Pancreas (tissue), 10 donors: Measurements from ENCODE around the gene IFI27. TPM values are rescaled to one million over a fixed set of nuclear protein-coding genes. Genes with fewer than 3 reads are reported as not detected.

Source experiments
- ATAC-seq, 4 donors: fragments of 200-7000 bp; cut with Tn5 transposase; one replicate each; pipeline versions ENCODE4 v1.8.0 to v1.9.1; 2020; ENCODE audit warnings: mild to moderate bottlenecking in 4 of 4, moderate library complexity in 4 of 4
- DNase-seq, 6 donors: peaks; one replicate each; pipeline ENCODE4 v3.0.0-alpha.2; 2020
- FAIRE-seq: peaks from 2 replicates; lab custom pipeline; 2012; peaks lifted over from hg19 to GRCh38; lab: Jason Lieb, UNC
- H3K27ac ChIP-seq, 4 donors: fragments of 200-600 bp; sonication (generic); 1 replicate in 3 of 4; 2 replicates in 1 of 4; pipeline versions ENCODE4 v1.5.0 to v1.8.0; 2020
- H3K27me3 ChIP-seq, 4 donors: fragments of 200-600 bp; one replicate each; pipeline ENCODE4 v1.8.0; 2021
- H3K36me3 ChIP-seq, 3 donors: fragments of 200-600 bp; sonication (generic) in 1 of 3; one replicate each; pipeline versions ENCODE4 v1.5.0 to v1.8.0; 2020 to 2021
- H3K4me1 ChIP-seq, 3 donors: fragments of 200-600 bp; one replicate each; pipeline ENCODE4 v1.8.0; 2021
- H3K4me3 ChIP-seq, 4 donors: fragments of 200-600 bp; sonication (generic) in 2 of 4; one replicate each; pipeline versions ENCODE4 v1.5.0 to v1.8.0; 2020 to 2021
- H3K9me3 ChIP-seq, 4 donors: fragments of 200-600 bp; one replicate each; pipeline ENCODE4 v1.8.0; 2021
- WGBS, 2 donors: extraction: QIAGEN DNeasy Blood & Tissue Kit; methylation state at CpG; one replicate each; pipeline ENCODE4 v1.1.7; 2013; 5-methylcytosine and 5-hydroxymethylcytosine counted together
- intact Hi-C, 3 donors: fragments of 100-400 bp; cut with DNase I; formaldehyde crosslinking; loops; one replicate each; pipeline versions ENCODE4 v1.11.1 to v1.14.2; 2022
- polyA plus RNA-seq, 2 donors: library from polyadenylated mRNA; stranded (reverse); fragments of 200-250 nt; gene quantifications; one replicate each; pipeline ENCODE4 v1.2.3, GENCODE V29; 2013
- total RNA-seq, 6 donors: library from RNA; stranded (reverse); fragmentation: NEBNext Ultra II Directional in 4 of 6; extraction: Animal tissue kit (Norgen Biotek cat#: 25700) in 4 of 6; gene quantifications; one replicate each; pipeline versions ENCODE4 v1.2.1 to v1.2.4, GENCODE V29; 2021 to 2023
- TF ChIP-seq, protein P1 (sequence below), 4 donors: fragments of 200-600 bp; sonication (generic) in 3 of 4; IDR thresholded peaks; one replicate each; pipeline versions ENCODE4 v1.5.0 to v1.8.0; 2021; ENCODE audit warnings: antibody characterized with exemption in 4 of 4
- donor health status: healthy with polysubstance abuse.
- donor health status: DM: no; HTN: no; CAD: no; lungs with moderate emphysema.
- donor health status: DM: no; HTN: no; CAD: no.
- donor health status: control.
- donor health status: control.
- donor health status: Bipolar disorder and iron deficiency.
- donor health status: DM: yes; HTN: yes; CAD: no.
- donor health status: DM: no; HTN: no; CAD: no.
- donor health status: DM: no; HTN: no; CAD: no.
- donor health status: DM: yes; HTN: yes; CAD: no.

IFI27 gene
- total and polyA plus RNA-seq, 8 donors, result 8.1 to 78.9 (median 15.1) TPM

DNA sequence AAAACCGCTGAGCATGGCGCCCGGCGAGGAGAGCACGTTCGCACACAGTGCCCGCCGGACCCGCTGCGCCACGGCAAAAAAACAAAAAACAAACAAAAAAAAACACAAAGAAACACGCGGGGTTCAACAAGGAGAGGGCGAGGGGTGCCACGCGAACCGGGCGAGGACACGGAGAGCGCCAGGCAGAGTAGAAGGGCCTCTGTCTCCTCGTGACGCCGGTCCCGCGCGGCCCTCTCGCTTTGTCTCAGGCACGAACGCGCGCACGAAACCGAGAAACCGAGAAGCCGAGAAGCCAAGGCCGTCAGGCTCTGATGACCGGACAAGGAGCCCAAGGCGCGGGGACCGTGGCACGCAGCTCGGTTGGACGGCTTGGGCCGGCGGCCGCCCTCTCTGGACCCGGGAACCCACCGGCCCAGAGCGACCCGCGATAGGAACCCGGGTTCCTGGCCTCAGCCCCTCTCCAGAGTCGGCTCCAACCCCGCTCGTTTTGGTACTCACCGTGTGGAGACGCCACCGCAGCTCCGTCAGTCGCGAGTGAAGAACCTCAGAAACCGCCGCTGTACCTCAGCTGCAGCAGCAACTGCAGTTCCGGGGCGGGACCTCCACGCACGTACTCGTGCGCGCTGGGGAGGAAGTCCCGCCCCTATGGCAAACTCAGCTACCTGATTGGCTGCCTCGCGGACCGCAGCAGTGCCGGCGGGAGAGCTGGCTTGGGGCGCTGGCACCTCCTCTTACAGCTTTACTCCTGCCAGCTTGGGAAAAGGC, 29.7 kb upstream of the IFI27 start, which contains the start of the genes DDX24 and IFI27L1:
Gene DDX24 (minus strand): TSS at position 582 of the 765 bp plus-strand sequence. CDS start 1,460 bp downstream, outside the sequence.
Gene IFI27L1 (plus strand): TSS at position 690 of the 765 bp plus-strand sequence. CDS start 15,628 bp downstream, outside the sequence.
- FAIRE-seq (no peak), DNase-seq (peak; percentile 95 to 98 (median 96)), ATAC-seq (peak; percentile 98 to 100 (median 99))
- Histone ChIP-seq H3K4me1 (peaks cover 0 to 30% (median 29%) of the 10 kb centered on the region in 3 donors), H3K4me3 (peak within 1 kb of the TSS; percentile 73 to 99 (median 96)), H3K9me3 (no peaks in the 10 kb centered on the region), H3K36me3 (peaks cover 0 to 6% (median 0%) of the 10 kb centered on the region in 3 donors), H3K27ac (peak within 1 kb of the TSS; percentile 82 to 93 (median 84)), H3K27me3 (no peaks in the 10 kb centered on the region)
- intact Hi-C loops, result no loop called here
- TF ChIP-seq, protein P1, sequence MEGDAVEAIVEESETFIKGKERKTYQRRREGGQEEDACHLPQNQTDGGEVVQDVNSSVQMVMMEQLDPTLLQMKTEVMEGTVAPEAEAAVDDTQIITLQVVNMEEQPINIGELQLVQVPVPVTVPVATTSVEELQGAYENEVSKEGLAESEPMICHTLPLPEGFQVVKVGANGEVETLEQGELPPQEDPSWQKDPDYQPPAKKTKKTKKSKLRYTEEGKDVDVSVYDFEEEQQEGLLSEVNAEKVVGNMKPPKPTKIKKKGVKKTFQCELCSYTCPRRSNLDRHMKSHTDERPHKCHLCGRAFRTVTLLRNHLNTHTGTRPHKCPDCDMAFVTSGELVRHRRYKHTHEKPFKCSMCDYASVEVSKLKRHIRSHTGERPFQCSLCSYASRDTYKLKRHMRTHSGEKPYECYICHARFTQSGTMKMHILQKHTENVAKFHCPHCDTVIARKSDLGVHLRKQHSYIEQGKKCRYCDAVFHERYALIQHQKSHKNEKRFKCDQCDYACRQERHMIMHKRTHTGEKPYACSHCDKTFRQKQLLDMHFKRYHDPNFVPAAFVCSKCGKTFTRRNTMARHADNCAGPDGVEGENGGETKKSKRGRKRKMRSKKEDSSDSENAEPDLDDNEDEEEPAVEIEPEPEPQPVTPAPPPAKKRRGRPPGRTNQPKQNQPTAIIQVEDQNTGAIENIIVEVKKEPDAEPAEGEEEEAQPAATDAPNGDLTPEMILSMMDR (IDR thresholded peaks at IDR 0.05), result no peak
- WGBS, 2 donors, result 0 to 1% methylated on average over 76 to 77 of the region's 77 CpGs

DNA sequence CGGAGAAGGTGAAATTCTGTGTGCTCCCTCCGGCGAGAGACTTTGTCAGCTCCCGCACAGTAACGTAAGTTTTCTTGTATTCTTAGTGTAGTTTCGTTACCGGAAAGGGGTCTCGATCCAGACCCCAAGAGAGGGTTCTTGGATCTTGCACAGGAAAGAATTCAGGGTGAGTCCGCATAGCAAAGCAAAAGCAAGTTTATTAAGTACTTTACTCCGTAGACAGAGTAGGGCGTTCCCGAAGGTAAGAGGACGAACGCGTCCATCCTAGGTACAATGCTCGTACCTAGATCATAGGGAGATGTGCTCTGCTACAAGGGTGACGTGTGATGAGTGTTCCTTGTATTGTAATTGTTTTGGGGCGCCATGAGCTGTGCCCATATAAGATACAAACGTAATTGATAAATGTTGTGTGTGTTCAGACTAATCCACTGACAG, 29.1 kb upstream of the IFI27 start:
- Histone ChIP-seq H3K4me3 (peak overlapping the region; percentile 73 to 99 (median 96)), H3K36me3 (peaks cover 0 to 6% (median 0%) of the 10 kb centered on the region in 3 donors), H3K27me3 (no peaks in the 10 kb centered on the region), H3K4me1 (peaks cover 0 to 27% (median 25%) of the 10 kb centered on the region in 3 donors), H3K27ac (peak overlapping the region; percentile 82 to 93 (median 84)), H3K9me3 (no peaks in the 10 kb centered on the region)
- DNase-seq (no peak), FAIRE-seq (no peak), ATAC-seq (peak in 3 of 4 donors; percentile 16 to 18 (median 17))
- 1% methylated on average over 19 of the region's 19 CpGs for WGBS, 2 donors
- intact Hi-C loops, result no loop called here
- TF ChIP-seq, protein P1 (IDR thresholded peaks at IDR 0.05), result no peak

DNA sequence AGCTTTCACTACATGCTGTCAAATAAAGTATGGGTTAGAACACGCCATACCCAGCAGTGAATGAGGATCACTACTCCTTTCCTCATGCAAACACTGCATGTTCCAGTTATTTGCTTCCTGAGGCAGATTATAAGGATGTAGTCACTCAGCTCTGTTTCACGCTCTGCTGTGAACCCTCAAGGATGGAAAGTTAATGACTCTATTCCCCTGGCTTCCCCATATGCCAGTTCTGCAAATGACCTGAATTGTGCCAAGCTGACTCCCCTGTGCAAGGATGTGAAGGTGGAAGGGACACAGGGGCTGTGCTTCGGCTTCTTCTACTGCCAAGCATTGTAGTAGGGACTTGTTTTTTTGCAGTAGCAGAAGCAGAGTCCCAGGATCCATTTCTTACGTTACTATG, 22.6 kb upstream of the IFI27 start:
- no peak for DNase-seq
- Histone ChIP-seq H3K9me3 (no peaks in the 10 kb centered on the region), H3K36me3 (no peaks in the 10 kb centered on the region), H3K27me3 (no peaks in the 10 kb centered on the region), H3K4me3 (no peak overlapping the region), H3K27ac (no peak overlapping the region), H3K4me1 (no peaks in the 10 kb centered on the region)
- 73 to 89% methylated on average over 4 of the region's 4 CpGs for WGBS, 2 donors
- TF ChIP-seq, protein P1 (IDR thresholded peaks at IDR 0.05), result no peak
- ATAC-seq, result no peak
- intact Hi-C loops, result no loop called here
- no peak for FAIRE-seq

DNA sequence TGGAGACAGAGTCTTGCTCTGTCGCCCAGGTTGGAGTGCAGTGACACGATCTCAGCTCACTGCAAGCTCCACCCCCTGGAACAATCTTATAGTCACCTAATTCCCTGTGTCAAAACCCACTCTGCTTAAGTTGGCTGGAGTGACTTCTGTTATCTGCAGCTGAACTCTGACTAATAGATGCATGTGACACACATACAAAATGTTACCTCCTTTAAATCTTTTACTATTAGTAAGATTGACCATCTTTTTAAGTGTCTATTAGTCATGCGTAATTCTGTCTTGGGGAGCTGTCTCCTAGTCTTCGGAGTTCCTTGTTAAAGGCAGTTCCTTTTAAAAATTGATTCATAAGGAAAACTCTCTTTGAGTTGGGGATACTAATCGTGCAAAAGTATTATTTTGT, 22.0 kb upstream of the IFI27 start:
- Histone ChIP-seq H3K4me3 (no peak overlapping the region), H3K9me3 (no peaks in the 10 kb centered on the region), H3K4me1 (no peaks in the 10 kb centered on the region), H3K27ac (no peak overlapping the region), H3K27me3 (no peaks in the 10 kb centered on the region), H3K36me3 (no peaks in the 10 kb centered on the region)
- ATAC-seq (no peak), FAIRE-seq (no peak), DNase-seq (no peak)
- intact Hi-C loops, result no loop called here
- WGBS, 2 donors, result 83 to 91% methylated on average over 5 of the region's 5 CpGs
- TF ChIP-seq, protein P1 (IDR thresholded peaks at IDR 0.05), result no peak
